ENCODE data around the gene ANO6.

The ANO6 gene

GRCh38 chr12:45342171-45342570 is 126.3 kb downstream of the ANO6 start:
- no peak for DNase-seq

- DNase-seq = no peak
Measured at GRCh38 chr12:45342848-45343247, 127.0 kb downstream of the ANO6 start.

GRCh38 chr12:45343269-45344051 is 127.6 kb downstream of the ANO6 start:
- DNase-seq = no peak

GRCh38 chr12:45348311-45348710 is 132.4 kb downstream of the ANO6 start:
- DNase-seq = no peak

- no peak for DNase-seq
Measured at GRCh38 chr12:45348986-45349385, 133.1 kb downstream of the ANO6 start.

- no peak for DNase-seq
Measured at GRCh38 chr12:45349916-45350315, 134.0 kb downstream of the ANO6 start.

GRCh38 chr12:45350861-45351260 is 135.0 kb downstream of the ANO6 start:
- DNase-seq = no peak

- DNase-seq = peak in 2 of 56 donors; percentile 0 to 2
Measured at GRCh38 chr12:45351921-45352670, 136.2 kb downstream of the ANO6 start.

- DNase-seq = no peak
Measured at GRCh38 chr12:45353944-45354343, 138.0 kb downstream of the ANO6 start.

GRCh38 chr12:45354399-45354798 is 138.5 kb downstream of the ANO6 start:
- no peak for DNase-seq

GRCh38 chr12:45355730-45356129 is 139.8 kb downstream of the ANO6 start:
- DNase-seq = no peak

- no peak for DNase-seq
Measured at GRCh38 chr12:45356822-45357538, 141.1 kb downstream of the ANO6 start.

- DNase-seq = no peak
Measured at GRCh38 chr12:45357539-45358417, 141.9 kb downstream of the ANO6 start.

GRCh38 chr12:45362291-45362690 is 146.4 kb downstream of the ANO6 start:
- DNase-seq = no peak

- no peak for DNase-seq
Measured at GRCh38 chr12:45363903-45364302, 148.0 kb downstream of the ANO6 start.

- no peak for DNase-seq
Measured at GRCh38 chr12:45368841-45369489, 153.1 kb downstream of the ANO6 start.

- no peak for DNase-seq
Measured at GRCh38 chr12:45377815-45378214, 161.9 kb downstream of the ANO6 start.

- DNase-seq = no peak
Measured at GRCh38 chr12:45379261-45379660, 163.4 kb downstream of the ANO6 start.

GRCh38 chr12:45381351-45381750 is 165.5 kb downstream of the ANO6 start:
- no peak for DNase-seq

GRCh38 chr12:45388545-45388944 is 172.7 kb downstream of the ANO6 start:
- DNase-seq = peak in 3 of 56 donors; percentile 4 to 26 (median 11)

- no peak for DNase-seq
Measured at GRCh38 chr12:45389426-45389825, 173.5 kb downstream of the ANO6 start.
